Left kidney (tissue), 2 donors: ENCODE measurements around the gene MTG1. TPM values are rescaled to one million over a fixed set of nuclear protein-coding genes. Genes with fewer than 3 reads are reported as not detected.

Experiments used
- DNase-seq: peaks from one replicate; pipeline ENCODE4 v3.0.0-alpha.2; 2013
- polyA plus RNA-seq: library from polyadenylated mRNA; unstranded; fragments of 120-200 nt; gene quantifications from one replicate; pipeline ENCODE4 v1.2.1, GENCODE V29; 2013; ENCODE audit not compliant: insufficient read length

MTG1 gene
- polyA plus RNA-seq, 1 donor: 75.2 TPM

DNA sequence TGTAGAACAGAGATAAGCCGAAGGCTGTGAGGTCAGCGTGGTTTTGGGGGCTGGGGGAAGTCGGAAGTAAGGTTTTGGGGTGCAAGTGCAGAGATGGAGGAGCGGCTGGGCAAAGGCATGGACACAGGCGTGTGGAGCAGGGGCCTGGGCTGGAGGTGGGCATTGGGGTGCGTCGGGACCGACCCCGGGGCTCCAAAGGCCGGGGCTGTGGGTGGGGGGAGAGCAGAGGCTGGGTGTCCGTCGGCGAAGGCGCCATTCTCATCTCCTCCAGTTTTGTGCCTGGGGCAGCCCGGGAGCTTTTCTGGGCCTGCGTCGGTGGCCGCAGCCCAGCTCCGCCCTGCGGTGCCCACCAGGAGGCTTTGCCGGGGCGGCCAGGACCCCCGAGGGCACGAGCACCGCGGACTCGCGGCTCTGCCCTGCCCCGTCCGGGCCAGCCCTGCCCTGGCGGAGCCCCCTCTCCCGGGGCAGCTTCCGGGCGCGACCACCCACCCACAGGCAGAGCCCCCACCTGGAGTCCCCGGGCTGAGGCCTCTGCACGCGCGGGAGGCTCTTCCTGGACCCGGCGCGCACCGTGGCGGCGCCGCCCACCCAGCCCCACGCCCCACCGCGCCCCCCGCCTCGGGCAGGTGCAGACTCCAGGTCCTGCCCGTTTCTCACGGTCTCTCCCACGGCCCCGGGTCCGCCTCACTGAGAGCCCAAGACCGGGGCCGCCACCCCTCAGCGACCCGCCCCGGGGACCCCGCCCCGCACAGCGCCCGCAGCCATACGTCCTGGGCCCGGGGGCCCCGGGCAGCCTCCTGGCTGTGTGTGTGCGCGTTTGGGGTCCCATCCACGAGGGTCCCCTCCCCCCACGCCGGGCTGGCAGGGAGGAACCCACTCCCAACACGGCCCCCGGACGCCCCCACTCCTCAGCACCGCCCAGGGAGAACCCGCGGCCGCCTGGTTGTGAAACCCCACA is 52.1 kb downstream of the MTG1 start:
- no peak for DNase-seq

DNA sequence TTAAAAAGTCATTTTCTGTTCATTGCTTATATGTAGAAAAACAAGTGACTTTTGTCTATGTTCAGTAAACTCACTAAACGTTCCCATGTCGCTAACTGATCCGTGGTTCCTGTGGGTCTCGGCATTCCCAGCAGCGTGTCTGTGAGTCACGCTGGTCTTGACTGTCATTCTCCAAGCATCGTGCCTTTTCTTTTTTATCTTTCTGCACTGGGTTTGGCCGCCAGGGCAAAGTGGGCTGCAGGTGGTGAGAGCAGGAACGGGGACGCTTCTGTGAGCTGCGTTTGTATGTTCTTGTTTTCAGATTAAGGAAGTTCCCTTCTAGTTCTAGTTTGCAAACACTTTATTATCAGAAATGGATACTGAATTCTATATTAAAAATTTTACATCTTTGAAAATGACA is 53.0 kb downstream of the MTG1 start:
- no peak for DNase-seq

DNA sequence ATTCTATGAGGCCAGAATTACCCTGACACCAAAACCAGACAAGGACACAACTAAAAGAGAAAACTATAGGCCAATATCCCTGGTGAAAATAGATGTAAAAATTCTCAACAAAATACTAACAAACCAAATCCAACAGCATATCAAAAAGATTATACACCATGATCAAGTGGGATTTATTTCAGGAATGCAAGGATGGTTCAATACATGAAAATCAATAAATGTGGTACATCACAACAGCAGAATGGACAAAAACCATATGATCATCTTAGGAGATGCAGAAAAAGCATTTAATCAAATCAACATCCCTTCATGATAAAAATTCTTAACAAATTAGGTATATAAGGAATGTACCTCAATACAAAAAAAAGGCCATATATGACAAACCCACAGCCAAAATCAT is 54.2 kb downstream of the MTG1 start:
- DNase-seq: no peak

DNA sequence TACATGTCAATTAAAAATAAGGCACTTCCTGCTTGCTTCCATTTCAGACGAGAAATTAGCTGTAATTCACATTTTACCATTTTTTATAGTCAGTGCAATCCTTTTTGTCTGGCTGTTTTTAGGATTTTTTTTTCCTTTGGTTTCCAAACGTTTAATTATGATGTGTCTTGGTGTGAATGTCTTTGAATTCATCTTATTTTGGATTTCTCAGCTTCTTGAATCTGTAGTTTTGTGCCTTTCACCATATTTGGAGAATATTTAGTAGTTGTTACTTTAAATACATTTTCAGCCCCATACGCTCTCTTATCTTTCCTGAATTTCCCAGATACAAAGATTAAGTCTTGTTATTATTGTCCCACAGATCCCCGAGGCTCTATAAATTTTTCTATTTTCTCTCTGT is 57.4 kb downstream of the MTG1 start:
- no peak for DNase-seq

DNA sequence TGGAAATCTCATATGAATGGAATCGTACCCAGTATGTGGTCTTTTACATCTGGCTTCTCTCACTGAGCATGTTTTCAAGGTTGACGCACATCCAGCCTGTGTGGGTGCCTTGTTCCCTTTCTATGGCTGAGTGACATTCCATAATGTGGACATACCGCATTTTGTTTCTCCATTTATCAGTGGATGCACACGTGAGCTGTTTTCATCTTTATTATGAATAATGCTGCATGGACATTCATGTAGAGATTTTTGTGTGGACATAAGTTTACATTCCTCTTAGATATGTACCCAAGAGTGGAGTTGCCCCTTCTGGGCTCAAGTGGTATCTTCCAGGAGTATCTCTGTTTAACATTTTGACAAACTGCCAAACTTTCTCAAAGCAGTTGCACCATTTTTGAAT is 58.5 kb downstream of the MTG1 start:
- DNase-seq: no peak

DNA sequence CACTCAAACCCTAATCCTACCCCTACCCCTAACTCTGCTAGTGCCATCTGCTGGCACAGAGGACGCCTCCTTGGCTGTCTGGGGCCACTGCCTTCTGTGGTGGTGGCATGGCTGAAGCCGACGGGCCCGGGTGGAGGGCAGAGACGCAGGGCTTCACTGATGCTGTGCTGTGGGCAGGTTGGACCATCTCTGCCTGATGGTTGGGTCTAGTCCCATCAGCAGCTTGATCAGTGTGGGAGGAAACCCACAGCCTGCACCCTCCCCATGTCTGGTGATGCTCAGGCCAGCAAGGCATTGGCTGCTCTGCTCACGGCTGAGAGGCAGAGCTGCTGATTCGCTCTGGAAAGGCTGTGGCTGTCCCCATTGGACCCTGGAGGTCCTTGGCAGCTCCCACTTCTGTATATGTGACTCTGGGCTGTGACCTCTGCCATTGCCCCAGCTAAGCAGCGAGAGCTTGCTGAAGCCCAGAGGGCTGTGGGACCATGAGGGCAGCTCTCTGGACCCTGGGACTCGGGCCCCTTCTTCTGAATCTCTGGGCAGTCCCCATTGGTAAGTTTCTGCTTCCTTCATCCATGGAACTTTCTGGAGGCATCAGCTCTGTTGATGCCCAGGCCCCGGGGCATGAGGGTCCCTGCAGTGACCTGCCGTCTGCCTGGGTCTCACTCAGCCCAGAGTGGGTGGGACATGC is 59.7 kb downstream of the MTG1 start, which contains the start of gene SCART1:
Gene SCART1, plus strand, starts transcription at position 430 of the 688 bp plus-strand sequence. Its CDS starts 53 bp downstream, at position 483.
- DNase-seq: no peak

DNA sequence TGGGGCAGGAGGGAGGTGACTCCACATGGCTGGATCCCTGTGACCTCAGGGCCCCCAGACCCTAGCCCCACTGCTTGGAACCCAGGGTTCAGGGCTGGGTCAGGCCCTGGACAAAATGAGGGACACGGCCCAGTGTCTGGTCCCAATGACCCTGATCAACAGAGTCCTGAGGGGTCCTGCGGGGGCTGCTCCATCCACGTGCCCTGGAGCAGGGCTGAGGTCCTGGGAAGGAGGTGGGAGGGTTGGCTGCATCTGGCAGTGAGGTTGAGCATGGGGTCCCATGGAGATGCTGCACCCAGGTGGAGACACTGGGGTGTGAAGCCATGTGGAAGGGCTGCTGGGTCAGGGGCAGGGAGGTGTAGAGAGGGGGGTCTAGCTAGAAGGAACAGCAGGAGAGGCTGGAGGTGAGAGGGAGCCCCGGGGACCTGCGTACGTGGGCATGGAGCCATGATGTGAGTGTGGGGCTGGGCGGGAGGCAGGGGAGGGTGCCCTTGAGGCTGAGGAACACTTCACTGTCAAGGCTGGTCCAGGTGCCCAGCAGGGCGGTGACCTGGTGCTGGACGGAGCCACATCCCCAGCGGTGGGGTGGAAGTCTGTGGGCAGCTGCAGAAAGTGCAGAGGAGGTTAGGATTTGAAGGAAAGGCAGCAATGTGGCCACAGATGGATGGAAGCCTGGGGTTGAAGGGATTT is 60.4 kb downstream of the MTG1 start:
- no peak for DNase-seq

DNA sequence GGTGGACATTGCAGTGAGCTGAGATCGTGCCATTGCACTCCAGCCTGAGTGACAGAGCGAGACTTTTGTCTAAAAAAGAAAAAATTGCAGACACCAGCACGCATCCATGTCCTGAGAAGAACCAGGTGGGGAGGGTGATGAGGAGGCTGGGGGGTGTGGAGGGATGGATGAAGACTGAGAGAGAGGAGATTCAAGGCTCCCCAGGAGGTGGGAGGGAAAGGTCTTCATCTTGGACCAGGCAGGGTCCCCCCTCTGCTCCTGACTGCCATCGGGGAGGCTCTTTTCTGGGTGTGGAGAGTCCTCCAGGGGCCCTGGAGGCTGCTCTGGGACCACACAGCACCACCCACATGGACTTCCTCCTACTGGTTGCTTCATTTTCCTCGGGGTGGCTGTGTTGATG is 61.2 kb downstream of the MTG1 start:
- no peak for DNase-seq

DNA sequence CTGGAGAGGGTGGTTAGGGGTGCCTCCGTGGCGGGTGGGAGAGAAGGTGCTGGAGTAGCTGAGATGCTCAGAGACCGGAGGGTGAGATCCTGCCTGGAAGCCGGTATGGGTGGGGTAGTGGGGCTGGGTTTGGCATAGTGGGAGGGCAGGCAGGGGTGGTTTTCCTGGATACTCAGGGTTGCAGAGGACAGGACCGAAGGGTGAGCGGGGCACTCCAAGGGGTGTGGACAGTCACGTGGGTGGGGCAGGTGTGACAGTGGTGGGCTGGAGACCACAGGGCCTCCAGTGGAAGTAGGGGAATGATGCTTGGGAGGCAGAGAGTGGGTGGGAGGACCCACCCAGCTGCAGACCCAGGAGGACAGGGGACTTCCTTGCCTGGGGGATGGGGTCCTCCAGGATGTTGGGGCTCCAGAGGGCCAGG is 61.7 kb downstream of the MTG1 start:
- DNase-seq: no peak

DNA sequence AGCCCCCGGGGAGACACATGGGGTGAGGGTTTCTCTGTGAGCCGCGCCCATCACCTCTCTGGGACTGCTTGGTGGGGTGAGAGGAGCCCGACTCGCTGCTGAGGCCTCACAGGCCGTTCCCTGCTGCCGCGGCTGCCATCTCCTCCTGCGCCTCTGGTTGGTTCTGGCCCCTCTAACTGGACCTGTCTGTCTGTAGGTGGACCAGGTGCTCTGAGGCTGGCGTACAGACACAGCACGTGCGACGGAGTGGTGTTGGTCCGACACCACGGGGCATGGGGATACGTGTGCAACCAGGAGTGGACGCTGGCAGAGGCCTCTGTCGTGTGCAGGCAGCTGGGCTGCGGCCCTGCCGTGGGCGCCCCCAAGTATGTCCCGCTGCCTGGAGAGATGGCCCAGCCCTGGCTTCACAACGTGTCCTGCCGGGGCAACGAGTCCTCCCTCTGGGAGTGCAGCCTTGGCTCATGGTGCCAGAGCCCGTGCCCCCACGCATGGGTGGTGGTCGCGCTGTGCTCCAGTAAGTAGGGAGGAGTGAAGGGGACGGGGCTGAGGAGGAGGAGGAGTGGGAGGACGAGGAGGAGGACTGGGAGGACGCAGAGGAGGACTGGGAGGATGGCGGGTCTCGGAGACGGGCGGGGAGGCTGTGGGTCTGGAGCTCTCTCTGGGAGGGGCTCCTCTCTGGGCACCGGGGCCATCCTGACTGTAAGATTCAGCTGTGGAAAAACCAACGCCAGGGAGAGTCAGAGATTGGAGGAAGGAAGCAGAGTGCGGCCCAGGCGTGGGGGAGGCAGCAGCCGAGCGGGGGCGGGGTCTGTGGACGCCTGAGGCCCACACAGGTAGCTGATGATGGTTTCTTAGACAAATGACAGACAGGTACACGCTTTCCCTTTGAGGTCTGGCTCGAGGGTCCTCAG is 62.3 kb downstream of the MTG1 start:
- DNase-seq: no peak

DNA sequence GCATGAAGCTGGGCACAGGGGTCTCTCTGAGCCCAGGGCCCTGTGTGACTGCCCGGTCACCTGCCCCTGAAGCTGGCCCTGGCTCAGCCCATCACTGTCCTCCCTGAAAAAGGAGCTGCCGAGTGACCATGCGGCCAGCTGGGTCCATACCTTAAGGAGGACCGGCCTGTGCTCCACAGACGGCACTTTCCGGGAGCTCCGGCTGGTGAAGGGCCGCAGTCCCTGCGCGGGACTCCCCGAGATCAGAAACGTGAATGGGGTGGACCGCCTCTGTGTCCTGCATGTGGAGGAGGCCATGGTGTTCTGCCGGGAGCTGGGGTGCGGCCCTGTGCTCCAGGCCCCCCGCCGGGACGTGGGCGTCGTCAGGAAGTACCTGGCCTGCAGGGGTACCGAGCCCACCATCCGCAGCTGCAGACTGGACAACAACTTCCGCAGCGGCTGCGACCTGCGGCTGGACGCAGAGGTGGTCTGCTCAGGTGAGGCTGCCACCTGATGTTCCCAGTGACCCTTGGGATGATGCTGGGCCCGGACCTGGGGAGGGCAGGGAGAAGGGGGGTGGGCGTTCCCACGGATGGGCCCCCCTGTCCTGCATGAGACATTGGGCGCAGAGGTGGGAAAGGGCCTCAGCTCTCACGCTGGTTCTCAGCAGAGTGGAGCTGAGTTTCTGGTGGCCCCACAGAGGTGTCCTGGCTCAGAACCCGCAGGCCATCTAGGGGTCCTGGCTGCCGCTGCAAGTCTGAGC is 63.3 kb downstream of the MTG1 start:
- DNase-seq: no peak

DNA sequence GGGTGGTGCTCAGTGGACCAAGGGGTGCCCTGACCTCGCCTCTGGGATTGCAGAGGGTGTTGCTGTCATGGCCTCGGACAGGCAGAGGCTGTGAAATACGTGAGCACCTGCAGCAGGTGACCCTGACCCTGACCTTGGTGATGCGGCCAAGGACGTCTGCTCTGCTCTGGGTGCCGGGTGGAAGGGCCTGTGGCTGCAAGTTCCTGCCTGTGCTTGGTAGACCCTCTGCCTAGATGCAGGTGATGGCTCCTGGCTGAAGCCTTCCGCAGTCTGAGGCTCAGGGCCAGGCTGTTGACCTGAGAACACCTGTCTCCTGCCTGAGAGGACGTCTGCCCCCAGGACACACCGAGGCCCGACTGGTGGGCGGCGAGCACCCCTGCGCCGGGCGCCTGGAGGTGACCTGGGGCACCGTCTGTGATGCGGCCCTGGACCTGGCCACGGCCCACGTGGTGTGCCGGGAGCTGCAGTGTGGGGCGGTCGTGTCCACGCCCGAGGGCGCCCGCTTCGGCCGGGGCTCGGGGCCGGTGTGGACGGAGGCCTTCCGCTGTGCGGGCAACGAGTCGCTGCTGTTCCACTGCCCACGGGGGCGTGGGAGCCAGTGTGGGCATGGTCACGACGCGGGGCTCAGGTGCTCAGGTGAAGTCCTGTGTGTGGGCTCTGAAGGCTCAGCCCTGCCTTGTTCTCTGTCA is 64.2 kb downstream of the MTG1 start:
- DNase-seq: no peak

DNA sequence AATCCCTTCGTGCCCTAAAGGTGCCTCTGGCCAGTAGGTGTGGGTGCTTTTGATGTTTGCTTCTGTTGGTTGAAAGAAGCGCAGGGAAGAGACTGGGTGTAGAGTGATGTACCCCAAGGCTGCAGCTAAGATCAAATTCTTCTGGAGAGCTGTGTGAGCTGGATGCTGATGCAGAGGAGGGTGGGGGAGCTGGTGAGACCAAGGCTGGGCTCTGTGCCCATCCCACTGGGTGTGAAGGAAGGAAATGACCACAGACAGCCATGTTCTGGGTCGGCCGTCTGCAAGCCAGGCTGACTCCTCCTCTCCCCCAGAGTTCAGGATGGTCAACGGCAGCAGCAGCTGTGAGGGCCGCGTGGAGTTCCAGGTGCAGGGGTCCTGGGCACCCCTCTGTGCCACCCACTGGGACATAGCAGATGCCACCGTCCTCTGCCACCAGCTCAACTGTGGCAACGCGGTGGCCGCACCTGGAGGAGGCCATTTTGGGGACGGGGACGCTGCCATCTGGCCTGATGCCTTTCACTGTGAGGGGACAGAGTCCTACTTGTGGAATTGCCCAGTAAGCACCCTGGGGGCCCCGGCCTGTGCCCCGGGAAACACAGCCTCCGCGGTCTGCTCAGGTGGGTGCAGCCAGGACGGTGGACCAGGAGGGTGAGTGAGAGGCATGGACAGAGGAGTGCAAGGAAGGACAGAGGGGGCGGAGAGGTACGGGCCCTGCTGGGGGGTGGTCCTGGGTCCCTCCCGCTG is 64.9 kb downstream of the MTG1 start:
- DNase-seq: no peak

DNA sequence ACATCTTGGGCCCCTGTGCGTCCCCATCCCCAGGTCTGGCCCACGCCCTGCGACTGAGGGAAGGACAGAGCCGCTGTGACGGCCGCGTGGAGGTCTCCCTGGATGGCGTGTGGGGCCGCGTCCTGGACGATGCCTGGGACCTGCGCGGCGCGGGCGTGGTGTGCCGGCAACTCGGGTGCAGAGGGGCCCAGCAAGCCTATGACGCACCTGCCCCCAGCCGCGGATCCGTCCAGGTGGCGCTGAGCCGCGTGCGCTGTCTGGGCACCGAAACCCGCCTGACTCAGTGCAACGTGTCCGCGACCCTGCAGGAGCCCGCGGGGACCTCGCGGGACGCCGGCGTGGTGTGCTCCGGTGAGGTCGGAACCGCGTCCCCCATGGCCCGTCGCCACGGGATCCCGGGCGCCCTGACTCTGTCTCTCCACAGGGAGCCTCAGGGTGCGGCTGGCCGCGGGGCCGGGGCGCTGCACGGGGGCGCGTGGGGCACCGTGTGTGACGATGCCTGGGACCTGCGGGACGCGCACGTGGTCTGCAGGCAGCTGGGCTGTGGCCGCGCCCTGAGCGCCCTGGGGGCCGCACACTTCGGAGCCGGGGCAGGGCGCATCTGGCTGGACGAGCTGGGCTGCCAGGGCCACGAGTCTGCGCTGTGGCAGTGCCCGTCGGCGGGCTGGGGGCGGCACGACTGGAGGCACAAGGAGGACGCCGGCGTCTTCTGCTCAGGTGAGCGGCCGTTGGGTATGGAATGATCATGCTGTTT is 65.7 kb downstream of the MTG1 start:
- DNase-seq: no peak

DNA sequence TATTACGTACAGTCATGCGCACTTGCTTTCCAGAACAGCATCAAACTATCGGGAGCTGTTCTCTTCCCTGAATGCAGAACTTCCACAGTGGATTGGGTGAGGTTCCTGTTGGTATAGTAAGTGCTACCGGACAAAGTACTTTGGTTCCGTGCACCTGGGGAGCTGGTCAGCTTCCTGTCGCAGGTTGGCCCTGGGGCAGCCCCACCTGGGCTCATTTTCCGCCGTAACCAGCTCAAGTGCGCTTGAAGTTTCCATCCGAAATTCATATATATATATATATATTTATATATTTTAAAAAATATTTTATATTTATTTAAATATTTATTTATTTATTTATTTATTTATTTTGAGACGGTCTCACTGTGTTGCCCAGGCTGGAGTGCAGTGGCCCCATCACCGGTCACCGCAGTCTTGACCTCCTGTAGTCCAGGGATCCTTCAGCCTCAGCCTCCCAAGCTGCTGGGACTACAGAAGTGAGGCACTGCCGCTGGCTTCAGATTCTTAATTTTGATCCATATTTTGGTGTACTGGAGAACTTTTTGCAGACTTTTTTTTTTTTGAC is 66.3 kb downstream of the MTG1 start:
- no peak for DNase-seq

DNA sequence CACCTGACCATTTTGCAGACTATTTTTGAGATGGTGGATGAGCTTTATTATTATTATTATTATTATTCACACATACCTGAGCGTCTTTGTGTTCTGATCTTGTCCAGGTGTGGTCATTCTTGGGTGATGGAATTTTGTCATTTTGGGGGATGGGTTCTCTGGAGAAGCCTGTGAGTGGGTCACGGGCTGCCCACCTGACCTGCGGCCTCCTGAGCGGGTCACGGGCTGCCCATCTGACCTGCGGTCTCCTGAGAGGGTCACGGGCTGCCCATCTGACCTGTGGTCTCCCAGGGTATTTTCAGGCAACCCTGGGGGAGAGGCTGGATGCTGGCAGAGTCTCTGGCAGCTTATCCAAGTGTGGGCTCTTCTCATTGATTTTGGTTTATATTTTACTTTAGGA is 67.1 kb downstream of the MTG1 start:
- DNase-seq: no peak

DNA sequence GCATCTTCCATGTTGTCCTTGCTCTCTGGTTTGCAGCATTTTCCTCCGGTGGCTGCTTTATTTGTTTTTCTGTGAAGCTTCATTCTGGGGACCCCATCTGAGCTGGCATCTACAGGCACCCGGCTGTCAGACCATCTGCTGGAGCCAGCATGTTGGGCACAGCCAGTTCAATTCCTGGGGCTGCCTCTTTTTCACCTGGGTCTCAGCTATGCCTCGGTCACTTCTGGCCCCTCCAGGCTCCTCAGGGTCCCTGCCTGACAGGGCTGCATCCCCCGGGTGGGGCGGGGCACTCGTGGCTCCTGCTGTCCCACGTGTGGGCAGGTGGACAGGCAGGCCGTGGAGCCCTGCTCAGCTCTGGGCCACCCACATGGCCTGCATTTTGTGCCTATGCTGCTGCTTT is 67.9 kb downstream of the MTG1 start:
- DNase-seq: no peak
